Muscle layer of duodenum (tissue), 2 donors: ENCODE measurements around the gene SESN1.

ENCODE experiments used
- H3K27ac ChIP-seq: one replicate; pipeline ENCODE4 v1.7.0; 2013; ENCODE audit warnings: mild to moderate bottlenecking, low read length
- H3K27me3 ChIP-seq: one replicate; pipeline ENCODE4 v1.7.0; 2013; ENCODE audit warnings: low read depth, mild to moderate bottlenecking, control low read depth, low read length
- H3K36me3 ChIP-seq, 2 donors: one replicate each; pipeline ENCODE4 v1.7.0; 2013; ENCODE audit warnings: low read length in 2 of 2, control low read depth in 1 of 2, mild to moderate bottlenecking in 1 of 2; ENCODE audit not compliant: insufficient read depth in 2 of 2, control insufficient read depth in 1 of 2
- H3K4me1 ChIP-seq, 2 donors: one replicate each; pipeline ENCODE4 v1.7.0; 2013; ENCODE audit warnings: low read length in 2 of 2, mild to moderate bottlenecking in 2 of 2, control low read depth in 1 of 2, moderate library complexity in 1 of 2; ENCODE audit not compliant: insufficient read depth in 2 of 2, control insufficient read depth in 1 of 2
- H3K4me3 ChIP-seq, 2 donors: one replicate each; pipeline ENCODE4 v1.7.0; 2013; ENCODE audit warnings: low read length in 2 of 2, low read depth in 1 of 2, mild to moderate bottlenecking in 1 of 2
- H3K9me3 ChIP-seq, 2 donors: one replicate each; pipeline ENCODE4 v1.7.0; 2013; ENCODE audit warnings: low read length in 2 of 2, control low read depth in 1 of 2, mild to moderate bottlenecking in 1 of 2; ENCODE audit not compliant: control insufficient read depth in 1 of 2
- donor health status: healthy.

Gene SESN1

GRCh38 chr6:108959972-108960582 is 134.6 kb downstream of the SESN1 start:
- Histone ChIP-seq H3K27me3 (no peaks in the 10 kb centered on the region), H3K36me3 (no peaks in the 10 kb centered on the region), H3K27ac (peak overlapping the region; percentile 69), H3K4me1 (peaks cover 10 to 19% of the 10 kb centered on the region in 2 donors), H3K9me3 (no peaks in the 10 kb centered on the region), H3K4me3 (no peak overlapping the region)

- no peak overlapping the region for H3K4me3 ChIP-seq
- H3K27me3 ChIP-seq: no peaks in the 10 kb centered on the region
- no peaks in the 10 kb centered on the region for H3K36me3 ChIP-seq
- H3K27ac ChIP-seq: no peak overlapping the region
- H3K4me1 ChIP-seq: peaks cover 10 to 19% of the 10 kb centered on the region in 2 donors
- no peaks in the 10 kb centered on the region for H3K9me3 ChIP-seq
Measured at GRCh38 chr6:108958900-108959770, 135.5 kb downstream of the SESN1 start.

- Histone ChIP-seq H3K4me1 (peaks cover 10 to 17% of the 10 kb centered on the region in 2 donors), H3K9me3 (no peaks in the 10 kb centered on the region), H3K27me3 (no peaks in the 10 kb centered on the region), H3K27ac (no peak overlapping the region), H3K4me3 (no peak overlapping the region), H3K36me3 (no peaks in the 10 kb centered on the region)
Measured at GRCh38 chr6:108957221-108957620, 137.4 kb downstream of the SESN1 start.

GRCh38 chr6:108955329-108955949 is 139.2 kb downstream of the SESN1 start:
- no peaks in the 10 kb centered on the region for H3K27me3 ChIP-seq

DNA sequence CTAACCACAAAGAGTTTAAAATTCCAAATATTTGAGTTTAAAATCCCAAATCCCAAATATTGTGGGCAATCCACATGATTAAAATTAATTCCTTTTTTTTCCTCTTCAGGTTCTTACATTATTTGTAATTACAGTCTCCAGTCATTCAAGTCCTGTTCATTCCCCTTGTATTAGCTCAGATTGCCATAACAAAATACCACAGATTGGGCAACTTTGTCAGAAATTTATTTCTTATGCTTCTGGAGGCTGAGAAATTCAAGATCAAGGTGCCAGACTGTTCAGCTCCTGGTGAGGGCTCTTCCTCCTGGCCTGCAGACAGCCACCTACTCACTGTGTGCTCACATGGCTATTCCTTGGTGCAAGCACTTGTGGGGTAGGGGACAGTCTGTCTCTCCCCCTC is 141.0 kb downstream of the SESN1 start:
- Histone ChIP-seq H3K36me3 (no peaks in the 10 kb centered on the region), H3K4me1 (peaks cover 5 to 10% of the 10 kb centered on the region in 2 donors)

More at GRCh38 chr6:108955329-108955949, 139.2 kb downstream of the SESN1 start:
- H3K4me3 ChIP-seq: no peak overlapping the region
- H3K36me3 ChIP-seq: no peaks in the 10 kb centered on the region
- peaks cover 8 to 10% of the 10 kb centered on the region in 2 donors for H3K4me1 ChIP-seq
- no peak overlapping the region for H3K27ac ChIP-seq
- H3K9me3 ChIP-seq: no peaks in the 10 kb centered on the region

GRCh38 chr6:108952776-108953486 is 141.7 kb downstream of the SESN1 start:
- H3K4me3 ChIP-seq: no peak overlapping the region

More for the DNA sequence above, 141.0 kb downstream of the SESN1 start:
- H3K9me3 ChIP-seq: no peaks in the 10 kb centered on the region
- H3K27me3 ChIP-seq: no peaks in the 10 kb centered on the region
- H3K4me3 ChIP-seq: no peak overlapping the region
- H3K27ac ChIP-seq: no peak overlapping the region

GRCh38 chr6:108951351-108951953 is 143.2 kb downstream of the SESN1 start:
- H3K4me1 ChIP-seq: peaks cover 10 to 22% of the 10 kb centered on the region in 2 donors
- H3K36me3 ChIP-seq: no peaks in the 10 kb centered on the region
- no peak overlapping the region for H3K4me3 ChIP-seq
- H3K27me3 ChIP-seq: no peaks in the 10 kb centered on the region
- H3K9me3 ChIP-seq: no peaks in the 10 kb centered on the region
- peak overlapping the region; percentile 33 for H3K27ac ChIP-seq

More at GRCh38 chr6:108952776-108953486, 141.7 kb downstream of the SESN1 start:
- no peaks in the 10 kb centered on the region for H3K27me3 ChIP-seq
- H3K4me1 ChIP-seq: peaks cover 0 to 11% of the 10 kb centered on the region in 2 donors
- no peaks in the 10 kb centered on the region for H3K9me3 ChIP-seq
- no peaks in the 10 kb centered on the region for H3K36me3 ChIP-seq
- no peak overlapping the region for H3K27ac ChIP-seq

- peaks cover 35 to 41% of the 10 kb centered on the region in 2 donors for H3K4me1 ChIP-seq
- H3K4me3 ChIP-seq: no peak overlapping the region
- H3K27me3 ChIP-seq: no peaks in the 10 kb centered on the region
- no peaks in the 10 kb centered on the region for H3K9me3 ChIP-seq
- H3K36me3 ChIP-seq: peaks cover 0 to 8% of the 10 kb centered on the region in 2 donors
- H3K27ac ChIP-seq: peak overlapping the region; percentile 17
Measured at GRCh38 chr6:108948181-108948661, 146.4 kb downstream of the SESN1 start.

DNA sequence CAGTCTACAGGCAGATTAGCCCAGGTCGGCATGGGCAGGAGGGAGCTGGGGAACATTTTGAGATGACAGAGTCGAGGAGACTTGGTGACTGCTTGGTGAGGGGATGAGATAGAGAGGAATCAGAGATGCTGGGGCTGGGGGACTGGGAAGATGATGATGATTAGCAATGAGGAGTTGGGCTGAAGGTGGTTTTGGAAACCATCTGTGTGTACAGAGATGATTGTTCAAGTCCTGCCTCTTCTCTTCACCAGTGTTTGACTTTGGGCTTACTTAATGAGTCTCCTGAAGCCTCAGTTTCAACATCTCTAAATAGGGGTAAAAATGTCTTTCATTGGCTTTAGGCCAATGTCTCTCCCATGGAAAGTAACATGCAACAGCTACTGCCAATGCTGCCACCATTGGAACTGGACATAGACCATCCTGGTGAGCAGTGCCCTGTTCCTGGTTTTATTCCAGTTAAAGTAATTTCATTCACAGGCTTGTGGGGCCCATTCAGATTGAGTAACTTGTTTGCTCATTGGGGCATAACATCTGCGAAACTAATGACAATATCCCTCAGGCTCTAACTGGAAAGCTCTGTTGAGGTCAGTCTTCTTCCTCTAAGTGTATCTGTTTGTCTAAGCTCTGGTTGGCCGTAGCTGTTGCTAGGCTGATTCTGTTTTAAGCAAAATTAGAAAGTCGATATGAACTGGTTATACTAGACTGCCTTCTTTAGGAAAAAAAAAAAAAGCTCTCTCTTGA is 147.4 kb downstream of the SESN1 start:
- Histone ChIP-seq H3K4me1 (peaks cover 35 to 42% of the 10 kb centered on the region in 2 donors), H3K36me3 (peaks cover 0 to 8% of the 10 kb centered on the region in 2 donors), H3K4me3 (peak overlapping the region in 1 of 2 donors; percentile 6), H3K9me3 (no peaks in the 10 kb centered on the region), H3K27ac (peak overlapping the region; percentile 91), H3K27me3 (no peaks in the 10 kb centered on the region)

DNA sequence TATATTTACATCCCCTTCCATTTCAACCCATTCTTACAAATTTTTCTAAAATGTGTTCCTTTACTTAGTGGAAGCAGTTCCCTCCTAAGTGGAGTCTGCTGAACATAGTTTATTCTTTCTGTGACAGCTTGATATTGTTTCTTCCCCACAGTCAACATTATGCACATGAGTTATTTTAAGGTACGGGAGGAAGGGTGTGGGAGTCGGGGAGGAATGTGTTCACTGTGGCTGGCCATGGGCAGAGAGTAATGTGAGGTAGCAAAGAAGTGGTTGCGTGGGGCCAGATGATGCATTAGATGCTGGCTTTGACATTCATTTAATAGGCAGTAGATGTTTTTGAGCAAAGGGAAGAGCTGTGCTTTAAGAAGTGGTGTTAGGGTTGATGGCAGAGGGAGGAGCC is 148.0 kb downstream of the SESN1 start:
- no peaks in the 10 kb centered on the region for H3K27me3 ChIP-seq
- peaks cover 35 to 45% of the 10 kb centered on the region in 2 donors for H3K4me1 ChIP-seq
- peak overlapping the region in 1 of 2 donors; percentile 6 for H3K4me3 ChIP-seq

More for the DNA sequence above, 148.0 kb downstream of the SESN1 start:
- Histone ChIP-seq H3K27ac (peak overlapping the region; percentile 91), H3K36me3 (peaks cover 0 to 8% of the 10 kb centered on the region in 2 donors), H3K9me3 (no peaks in the 10 kb centered on the region)
